ENCODE results near the gene WDFY3. TPM values are rescaled to one million over a fixed set of nuclear protein-coding genes. Genes with fewer than 3 reads are reported as not detected.

The WDFY3 gene
- total and polyA plus RNA-seq, 8 donors: 39.4 to 137 (median 44.5) TPM

GRCh38 chr4:84737656-84738055, 228.8 kb downstream of the WDFY3 start:
- no peak for TF ChIP-seq CTCF (IDR thresholded peaks at IDR 0.05)
- no peaks in the 10 kb centered on the region for H3K9me3 ChIP-seq
- no peak overlapping the region for H3K27ac ChIP-seq
- no peak overlapping the region for H3K4me3 ChIP-seq
- H3K36me3 ChIP-seq: peaks cover 0 to 100% of the 10 kb centered on the region in 2 donors
- intact Hi-C loops (cut with DNase I): no loop called here
- no peaks in the 10 kb centered on the region for H3K4me1 ChIP-seq
- ATAC-seq: no peak
- no peak for DNase-seq
- H3K27me3 ChIP-seq: no peaks in the 10 kb centered on the region

GRCh38 chr4:84734037-84734436, 232.5 kb downstream of the WDFY3 start:
- Histone ChIP-seq H3K9me3 (no peaks in the 10 kb centered on the region), H3K4me3 (no peak overlapping the region), H3K4me1 (no peaks in the 10 kb centered on the region), H3K36me3 (peaks cover 0 to 87% of the 10 kb centered on the region in 2 donors), H3K27ac (no peak overlapping the region), H3K27me3 (no peaks in the 10 kb centered on the region)
- DNase-seq (no peak), ATAC-seq (no peak)
- intact Hi-C loops (cut with DNase I): no loop called here
- no peak for TF ChIP-seq CTCF (IDR thresholded peaks at IDR 0.05)

GRCh38 chr4:84733343-84734033, 233.0 kb downstream of the WDFY3 start:
- H3K27ac ChIP-seq: no peak overlapping the region
- no peaks in the 10 kb centered on the region for H3K4me1 ChIP-seq
- intact Hi-C loops (cut with DNase I): no loop called here
- no peaks in the 10 kb centered on the region for H3K27me3 ChIP-seq
- DNase-seq: no peak
- ATAC-seq: no peak
- peaks cover 0 to 81% of the 10 kb centered on the region in 2 donors for H3K36me3 ChIP-seq
- H3K9me3 ChIP-seq: no peaks in the 10 kb centered on the region
- TF ChIP-seq CTCF (IDR thresholded peaks at IDR 0.05): no peak
- H3K4me3 ChIP-seq: no peak overlapping the region

GRCh38 chr4:84730375-84730774, 236.1 kb downstream of the WDFY3 start:
- intact Hi-C loops (cut with DNase I): no loop called here
- no peak for TF ChIP-seq CTCF (IDR thresholded peaks at IDR 0.05)
- no peak for ATAC-seq
- Histone ChIP-seq H3K27me3 (no peaks in the 10 kb centered on the region), H3K9me3 (no peaks in the 10 kb centered on the region), H3K36me3 (peaks cover 0 to 54% of the 10 kb centered on the region in 2 donors), H3K4me3 (no peak overlapping the region), H3K27ac (no peak overlapping the region), H3K4me1 (no peaks in the 10 kb centered on the region)
- DNase-seq: no peak

GRCh38 chr4:84727491-84727890, 239.0 kb downstream of the WDFY3 start:
- Histone ChIP-seq H3K27ac (no peak overlapping the region), H3K4me1 (no peaks in the 10 kb centered on the region), H3K27me3 (no peaks in the 10 kb centered on the region), H3K4me3 (no peak overlapping the region), H3K9me3 (no peaks in the 10 kb centered on the region), H3K36me3 (peaks cover 0 to 51% of the 10 kb centered on the region in 2 donors)
- ATAC-seq (no peak), DNase-seq (no peak)
- intact Hi-C loops (cut with DNase I): no loop called here
- TF ChIP-seq CTCF (IDR thresholded peaks at IDR 0.05): no peak
